GM10266 (cell line): ENCODE results near the gene PLD6.
A peak's percentile ranks its signal among the peaks of the same experiment; 100 is the strongest.

ENCODE experiments used
- DNase-seq: peaks from one replicate; pipeline ENCODE4 v3.0.0; 2012; ENCODE audit errors: extremely low spot score
- CTCF ChIP-seq: IDR thresholded peaks from 2 replicates; pipeline ENCODE4 v1.5.1; 2012; ENCODE audit warnings: mild to moderate bottlenecking, low read depth; ENCODE audit not compliant: control insufficient read depth, insufficient read depth; ENCODE audit errors: missing control alignments

The PLD6 gene

GRCh38 chr17:17242246-17242645, 36.1 kb upstream of the PLD6 start:
- TF ChIP-seq CTCF, result no peak
- no peak for DNase-seq

GRCh38 chr17:17241656-17242055, 35.5 kb upstream of the PLD6 start:
- DNase-seq, result no peak
- TF ChIP-seq CTCF, result no peak

GRCh38 chr17:17239832-17240231, 33.7 kb upstream of the PLD6 start:
- DNase-seq, result no peak
- TF ChIP-seq CTCF, result no peak

GRCh38 chr17:17237026-17237799, 31.1 kb upstream of the PLD6 start, which contains the start of gene FLCN:
Gene FLCN, minus strand, starts transcription at chr17:17237168. Its CDS starts 9,031 bp downstream, at chr17:17228137.
- TF ChIP-seq CTCF, result no peak
- DNase-seq, result peak; percentile 92

- TF ChIP-seq CTCF, result no peak
- no peak for DNase-seq
Measured at GRCh38 chr17:17236295-17237025, 30.3 kb upstream of the PLD6 start.

- TF ChIP-seq CTCF, result no peak
- DNase-seq, result no peak
Measured at GRCh38 chr17:17235212-17236174, 29.4 kb upstream of the PLD6 start.
